H9 (cell line): ENCODE measurements around the gene ARHGAP24. TPM values are rescaled to one million over a fixed set of nuclear protein-coding genes. Genes with fewer than 3 reads are reported as not detected.

Experiments used
- DNase-seq: peaks from one replicate; pipeline ENCODE4 v3.0.0-alpha.2; 2017
- H2AFZ ChIP-seq: one replicate; pipeline ENCODE4 v1.6.1; 2013; ENCODE audit warnings: mild to moderate bottlenecking, low read length, control low read depth, moderate library complexity
- H2AK5ac ChIP-seq: 2 replicates; pipeline ENCODE4 v1.6.1; 2013; ENCODE audit warnings: low read length, control low read depth, mixed read lengths; ENCODE audit not compliant: insufficient read length
- H2BK120ac ChIP-seq: one replicate; pipeline ENCODE4 v1.6.1; 2013; ENCODE audit warnings: low read depth, mild to moderate bottlenecking, low read length, control low read depth, inconsistent platforms; ENCODE audit not compliant: poor library complexity, severe bottlenecking
- H2BK12ac ChIP-seq: 2 replicates; pipeline ENCODE4 v1.6.1; 2013; ENCODE audit warnings: low read length, control low read depth, mixed read lengths, low read depth; ENCODE audit not compliant: insufficient read length
- H2BK15ac ChIP-seq: 2 replicates; pipeline ENCODE4 v1.6.1; 2013; ENCODE audit warnings: low read depth, low read length, control low read depth
- H2BK20ac ChIP-seq: one replicate; pipeline ENCODE4 v1.6.1; 2013; ENCODE audit warnings: low read depth, mild to moderate bottlenecking, low read length, control low read depth, inconsistent platforms; ENCODE audit not compliant: poor library complexity, severe bottlenecking
- H2BK5ac ChIP-seq: 2 replicates; pipeline ENCODE4 v1.6.1; 2013; ENCODE audit warnings: low read length, control low read depth, mixed read lengths; ENCODE audit not compliant: insufficient read length
- H3K14ac ChIP-seq: 2 replicates; pipeline ENCODE4 v1.6.1; 2013; ENCODE audit warnings: low read length, control low read depth; ENCODE audit not compliant: insufficient read depth
- H3K18ac ChIP-seq: 2 replicates; pipeline ENCODE4 v1.6.1; 2013; ENCODE audit warnings: low read depth, mild to moderate bottlenecking, mixed read lengths, low read length, control low read depth; ENCODE audit not compliant: insufficient read length
- H3K23ac ChIP-seq: 2 replicates; pipeline ENCODE4 v1.6.1; 2013; ENCODE audit warnings: low read length, control low read depth, mixed read lengths, low read depth; ENCODE audit not compliant: insufficient read length
- H3K23me2 ChIP-seq: 2 replicates; pipeline ENCODE4 v1.6.1; 2013; ENCODE audit warnings: low read depth, mild to moderate bottlenecking, mixed read lengths, low read length, control low read depth; ENCODE audit not compliant: insufficient read length, poor library complexity, severe bottlenecking
- H3K27ac ChIP-seq: 2 replicates; pipeline ENCODE4 v1.5.1; 2013; ENCODE audit warnings: low read length, control low read depth, mixed read lengths, low read depth; ENCODE audit not compliant: insufficient read length
- H3K27me3 ChIP-seq: 2 replicates; pipeline ENCODE4 v1.6.1; 2013; ENCODE audit warnings: low read length, control low read depth, inconsistent platforms; ENCODE audit not compliant: insufficient read depth
- H3K4ac ChIP-seq: 2 replicates; pipeline ENCODE4 v1.6.1; 2013; ENCODE audit warnings: low read depth, mild to moderate bottlenecking, control low read depth, inconsistent platforms, low read length, moderate library complexity
- H3K4me1 ChIP-seq: 2 replicates; pipeline ENCODE4 v1.6.1; 2013; ENCODE audit warnings: low read length, control low read depth, inconsistent platforms; ENCODE audit not compliant: insufficient read depth
- H3K4me2 ChIP-seq: 2 replicates; pipeline ENCODE4 v1.6.1; 2013; ENCODE audit warnings: low read length, control low read depth, mixed read lengths; ENCODE audit not compliant: insufficient read length, insufficient read depth
- H3K56ac ChIP-seq: 2 replicates; pipeline ENCODE4 v1.6.1; 2013; ENCODE audit warnings: low read depth, mild to moderate bottlenecking, mixed read lengths, low read length, control low read depth; ENCODE audit not compliant: insufficient read length
- H3K79me1 ChIP-seq: 2 replicates; pipeline ENCODE4 v1.6.1; 2013; ENCODE audit warnings: low read depth, mild to moderate bottlenecking, moderate library complexity, low read length, control low read depth, inconsistent platforms; ENCODE audit not compliant: insufficient read depth, poor library complexity, severe bottlenecking
- H3K79me2 ChIP-seq: 2 replicates; pipeline ENCODE4 v1.6.1; 2013; ENCODE audit warnings: low read length, control low read depth, inconsistent platforms; ENCODE audit not compliant: insufficient read depth
- H3K9ac ChIP-seq: 2 replicates; pipeline ENCODE4 v1.6.1; 2013; ENCODE audit warnings: low read length, control low read depth, mixed read lengths; ENCODE audit not compliant: insufficient read length; ENCODE audit errors: extremely low read depth
- H3K9me3 ChIP-seq: one replicate; pipeline ENCODE4 v1.6.1; 2013; ENCODE audit warnings: low read depth, low read length, inconsistent platforms; ENCODE audit not compliant: control insufficient read depth
- H3T11ph ChIP-seq: one replicate; pipeline ENCODE4 v1.6.1; 2013; ENCODE audit warnings: mild to moderate bottlenecking, low read length, control low read depth, inconsistent platforms
- H4K20me1 ChIP-seq: one replicate; pipeline ENCODE4 v1.6.1; 2013; ENCODE audit not compliant: control insufficient read depth, insufficient read length, insufficient read depth
- H4K5ac ChIP-seq: 2 replicates; pipeline ENCODE4 v1.6.1; 2013; ENCODE audit warnings: low read depth, mild to moderate bottlenecking, mixed read lengths, low read length, control low read depth; ENCODE audit not compliant: insufficient read length
- H4K8ac ChIP-seq: replicated peaks from 2 replicates; pipeline ENCODE4 v1.6.1; 2013; ENCODE audit warnings: low read length, control low read depth, mixed read lengths, low read depth; ENCODE audit not compliant: insufficient read length
- H4K91ac ChIP-seq: 2 replicates; pipeline ENCODE4 v1.6.1; 2013; ENCODE audit warnings: low read depth, mild to moderate bottlenecking, moderate library complexity, mixed read lengths, low read length, control low read depth; ENCODE audit not compliant: insufficient read length
- H3K27ac Mint-ChIP-seq, 3 experiments: 2 replicates in 2 of 3; 3 replicates in 1 of 3; pipeline ENCODE4 v1.8.0; 2020 to 2021; ENCODE audit warnings: mixed read lengths in 3 of 3, mild to moderate bottlenecking in 1 of 3, moderate library complexity in 1 of 3
- H3K27me3 Mint-ChIP-seq: 2 replicates; pipeline ENCODE4 v1.8.0; 2021; ENCODE audit warnings: low read depth, mild to moderate bottlenecking, moderate library complexity, mixed read lengths
- H3K36me3 Mint-ChIP-seq, 3 experiments: 2 replicates in 2 of 3; 3 replicates in 1 of 3; pipeline ENCODE4 v1.8.0; 2020 to 2021; ENCODE audit warnings: low read depth in 3 of 3, mixed read lengths in 3 of 3; ENCODE audit not compliant: insufficient read depth in 1 of 3
- H3K4me1 Mint-ChIP-seq, 2 experiments: 2 replicates each; pipeline ENCODE4 v1.8.0; 2020; ENCODE audit warnings: mixed read lengths in 2 of 2
- H3K4me3 Mint-ChIP-seq, 2 experiments: 2 replicates in 1 of 2; 3 replicates in 1 of 2; pipeline ENCODE4 v1.8.0; 2020 to 2021; ENCODE audit warnings: mild to moderate bottlenecking in 2 of 2, mixed read lengths in 2 of 2, moderate library complexity in 1 of 2
- H3K9me3 Mint-ChIP-seq, 2 experiments: 2 replicates in 1 of 2; 3 replicates in 1 of 2; pipeline ENCODE4 v1.8.0; 2020; ENCODE audit warnings: mild to moderate bottlenecking in 2 of 2, mixed read lengths in 2 of 2, moderate library complexity in 1 of 2
- WGBS: extraction: QIAGEN DNeasy Blood & Tissue Kit; methylation state at CpG from one replicate; pipeline ENCODE4 v1.1.7; 2013; ENCODE audit warnings: missing lambda C conversion rate, low lambda C conversion rate, mixed read lengths; ENCODE audit not compliant: insufficient read length; ENCODE audit errors: extremely low coverage; 5-methylcytosine and 5-hydroxymethylcytosine counted together
- total RNA-seq: library from RNA; stranded (reverse); gene quantifications from 2 replicates; pipeline ENCODE4 v1.2.1, GENCODE V29; 2021
- TF ChIP-seq, protein P1 (sequence below): fragments of 200-600 bp; sonication (generic); conservative IDR thresholded peaks from 3 replicates; pipeline ENCODE4 v1.8.0; 2021; ENCODE audit warnings: antibody characterized with exemption, mild to moderate bottlenecking

ARHGAP24 gene
- total RNA-seq, 1 experiment from 2014 or later, result 0.37 TPM

DNA sequence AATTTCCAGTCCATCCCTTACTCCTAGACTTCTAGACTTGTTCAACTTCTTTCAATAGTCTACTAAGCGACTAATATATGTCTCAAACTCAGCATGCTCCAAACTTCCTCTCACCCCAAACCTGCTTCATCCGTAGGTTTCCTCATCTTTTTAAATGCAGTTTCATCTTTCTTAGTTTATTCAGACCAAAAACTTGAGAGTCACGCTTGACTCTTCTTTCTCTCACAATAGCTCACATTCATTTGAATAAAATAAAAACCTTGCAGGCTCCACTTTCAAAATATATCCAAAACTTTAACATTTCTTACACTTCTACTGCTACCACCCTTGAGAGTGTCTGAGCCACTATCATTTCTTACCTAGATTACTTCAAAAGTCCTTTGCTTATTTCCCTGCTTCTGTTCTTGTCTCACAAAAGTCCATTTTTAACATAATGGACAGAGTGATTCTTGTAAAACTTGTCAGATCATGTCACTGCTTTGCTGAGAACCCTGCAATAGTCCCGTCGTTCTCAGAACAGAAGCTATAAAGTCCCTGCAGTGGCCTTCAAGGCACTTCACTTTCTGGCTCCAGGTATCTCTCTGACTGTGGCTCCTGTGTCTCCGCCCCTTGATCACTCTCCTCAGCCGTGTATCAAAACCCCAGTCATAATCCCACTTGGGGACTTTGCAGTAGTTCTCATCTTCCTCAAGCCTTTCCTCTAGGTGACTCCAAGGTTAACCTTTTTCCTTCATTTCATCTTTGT lies 167.6 kb downstream of the ARHGAP24 start:
- Histone ChIP-seq H2BK20ac (no peak overlapping the region), H3K23me2 (no peaks in the 10 kb centered on the region), H3K79me1 (no peaks in the 10 kb centered on the region), H2AK5ac (no peak overlapping the region), H4K8ac (no peak overlapping the region), H3K4ac (no peak overlapping the region), H3K27ac (no peak overlapping the region), H4K91ac (no peak overlapping the region), H3K14ac (no peak overlapping the region), H3K18ac (no peak overlapping the region), H2BK12ac (no peak overlapping the region), H3K79me2 (no peaks in the 10 kb centered on the region), H3K9ac (no peak overlapping the region), H2BK15ac (no peak overlapping the region), H2AFZ (no peak overlapping the region), H2BK5ac (no peak overlapping the region), H3K4me2 (no peak overlapping the region), H3K27me3 (no peaks in the 10 kb centered on the region), H3K4me1 (no peaks in the 10 kb centered on the region), H3T11ph (no peak overlapping the region), H2BK120ac (no peak overlapping the region), H3K23ac (no peak overlapping the region), H4K5ac (no peak overlapping the region), H3K56ac (no peak overlapping the region), H3K9me3 (no peaks in the 10 kb centered on the region), H4K20me1 (no peaks in the 10 kb centered on the region)
- no peaks in the 10 kb centered on the region for H3K9me3 Mint-ChIP-seq
- H3K4me1 Mint-ChIP-seq, result no peaks in the 10 kb centered on the region
- no peak for DNase-seq
- no peak overlapping the region for H3K4me3 Mint-ChIP-seq
- TF ChIP-seq, protein P1, sequence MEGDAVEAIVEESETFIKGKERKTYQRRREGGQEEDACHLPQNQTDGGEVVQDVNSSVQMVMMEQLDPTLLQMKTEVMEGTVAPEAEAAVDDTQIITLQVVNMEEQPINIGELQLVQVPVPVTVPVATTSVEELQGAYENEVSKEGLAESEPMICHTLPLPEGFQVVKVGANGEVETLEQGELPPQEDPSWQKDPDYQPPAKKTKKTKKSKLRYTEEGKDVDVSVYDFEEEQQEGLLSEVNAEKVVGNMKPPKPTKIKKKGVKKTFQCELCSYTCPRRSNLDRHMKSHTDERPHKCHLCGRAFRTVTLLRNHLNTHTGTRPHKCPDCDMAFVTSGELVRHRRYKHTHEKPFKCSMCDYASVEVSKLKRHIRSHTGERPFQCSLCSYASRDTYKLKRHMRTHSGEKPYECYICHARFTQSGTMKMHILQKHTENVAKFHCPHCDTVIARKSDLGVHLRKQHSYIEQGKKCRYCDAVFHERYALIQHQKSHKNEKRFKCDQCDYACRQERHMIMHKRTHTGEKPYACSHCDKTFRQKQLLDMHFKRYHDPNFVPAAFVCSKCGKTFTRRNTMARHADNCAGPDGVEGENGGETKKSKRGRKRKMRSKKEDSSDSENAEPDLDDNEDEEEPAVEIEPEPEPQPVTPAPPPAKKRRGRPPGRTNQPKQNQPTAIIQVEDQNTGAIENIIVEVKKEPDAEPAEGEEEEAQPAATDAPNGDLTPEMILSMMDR, result no peak
- WGBS, result no CpG with 5 or more reads among the region's 7 CpGs
- H3K36me3 Mint-ChIP-seq, result no peaks in the 10 kb centered on the region
- H3K27ac Mint-ChIP-seq, result no peak overlapping the region
- no peaks in the 10 kb centered on the region; the same call in 1 of the 2 replicates for H3K27me3 Mint-ChIP-seq
